CD4-positive, alpha-beta T cell (primary cell): ENCODE measurements around the gene SPRED2. TPM values are rescaled to one million over a fixed set of nuclear protein-coding genes. Genes with fewer than 3 reads are reported as not detected.
A peak's percentile ranks its signal among the peaks of the same experiment; 100 is the strongest.

Experiments
- ATAC-seq: fragments of 200-7000 bp; cut with Tn5 transposase; one replicate; pipeline ENCODE4 v1.10.0; 2022; ENCODE audit warnings: mild to moderate bottlenecking; ENCODE audit not compliant: poor library complexity
- CTCF ChIA-PET: fragments of 350-600 bp; sonication (Branson Sonifier 250); formaldehyde crosslinking; loops from one replicate; lab custom pipeline; 2021; ENCODE audit warnings: antibody characterized with exemption, inconsistent platforms; lab: Charles Lee
- POLR2A ChIA-PET: fragments of 350-600 bp; sonication (Branson Sonifier 250); formaldehyde crosslinking; loops from one replicate; lab custom pipeline; 2021; ENCODE audit warnings: antibody characterized with exemption, inconsistent platforms; lab: Charles Lee
- DNase-seq, 14 experiments: peaks; one replicate each; pipeline ENCODE4 v3.0.0-alpha.2; 2013 to 2020; ENCODE audit warnings: mixed read lengths in 2 of 14
- H3K27ac ChIP-seq, 2 donors: one replicate each; pipeline versions ENCODE4 v1.5.1 to v1.7.0; 2013; ENCODE audit warnings: low read length in 2 of 2, low read depth in 1 of 2, mild to moderate bottlenecking in 1 of 2
- H3K27me3 ChIP-seq, 2 experiments: 1 replicate in 1 of 2; 2 replicates in 1 of 2; pipeline versions ENCODE4 v1.6.1 to v1.7.0; 2013; ENCODE audit warnings: low read length in 2 of 2, control low read depth in 1 of 2, mild to moderate bottlenecking in 1 of 2, moderate library complexity in 1 of 2; ENCODE audit not compliant: insufficient read depth in 2 of 2, control insufficient read depth in 1 of 2
- H3K36me3 ChIP-seq: one replicate; pipeline ENCODE4 v1.6.1; 2013; ENCODE audit warnings: low read length, control low read depth; ENCODE audit not compliant: insufficient read depth
- H3K4me1 ChIP-seq: one replicate; pipeline ENCODE4 v1.6.1; 2013; ENCODE audit warnings: low read length, control low read depth; ENCODE audit not compliant: insufficient read depth
- H3K4me3 ChIP-seq: one replicate; pipeline ENCODE4 v1.5.1; 2013; ENCODE audit warnings: mild to moderate bottlenecking, low read length, moderate library complexity
- H3K9me3 ChIP-seq, 2 experiments: 1 replicate in 1 of 2; 2 replicates in 1 of 2; pipeline versions ENCODE4 v1.6.1 to v1.7.0; 2013; ENCODE audit warnings: low read length in 2 of 2, mild to moderate bottlenecking in 2 of 2, control low read depth in 1 of 2, moderate library complexity in 1 of 2; ENCODE audit not compliant: control insufficient read depth in 1 of 2, insufficient read depth in 1 of 2
- H3K27ac Mint-ChIP-seq: one replicate; pipeline ENCODE4 v1.8.0; 2020; ENCODE audit warnings: mixed read lengths
- H3K27me3 Mint-ChIP-seq: one replicate; pipeline ENCODE4 v1.8.0; 2021; ENCODE audit warnings: mixed read lengths
- H3K36me3 Mint-ChIP-seq: one replicate; pipeline ENCODE4 v1.8.0; 2021; ENCODE audit warnings: low read depth, mixed read lengths
- H3K4me1 Mint-ChIP-seq: one replicate; pipeline ENCODE4 v1.8.0; 2021; ENCODE audit warnings: low read depth, mixed read lengths
- H3K4me3 Mint-ChIP-seq: one replicate; pipeline ENCODE4 v1.8.0; 2020; ENCODE audit warnings: mild to moderate bottlenecking, mixed read lengths
- H3K9me3 Mint-ChIP-seq: one replicate; pipeline ENCODE4 v1.8.0; 2020; ENCODE audit warnings: mixed read lengths
- intact Hi-C, 2 experiments: fragments of 100-400 bp; cut with DNase I in 1 of 2; cut with micrococcal nuclease in 1 of 2; formaldehyde crosslinking; loops; one replicate each; pipeline versions ENCODE4 v1.15.1 to v1.9.0; 2023 to 2025; cut with DNase I, micrococcal nuclease
- total RNA-seq, 174 experiments: library from RNA in 2 of 174; stranded (reverse) in 2 of 174; gene quantifications; one replicate each; pipeline ENCODE4 v1.2.3 and lab custom pipeline; 2021 to 2026
- TF ChIP-seq, protein P1 (sequence below): fragments of 200-600 bp; IDR thresholded peaks from one replicate; pipeline ENCODE4 v1.8.0; 2022; ENCODE audit warnings: antibody characterized with exemption, mild to moderate bottlenecking

SPRED2 gene
- total RNA-seq, 2 experiments from 2014 or later = 2.5 to 2.8 TPM

DNA sequence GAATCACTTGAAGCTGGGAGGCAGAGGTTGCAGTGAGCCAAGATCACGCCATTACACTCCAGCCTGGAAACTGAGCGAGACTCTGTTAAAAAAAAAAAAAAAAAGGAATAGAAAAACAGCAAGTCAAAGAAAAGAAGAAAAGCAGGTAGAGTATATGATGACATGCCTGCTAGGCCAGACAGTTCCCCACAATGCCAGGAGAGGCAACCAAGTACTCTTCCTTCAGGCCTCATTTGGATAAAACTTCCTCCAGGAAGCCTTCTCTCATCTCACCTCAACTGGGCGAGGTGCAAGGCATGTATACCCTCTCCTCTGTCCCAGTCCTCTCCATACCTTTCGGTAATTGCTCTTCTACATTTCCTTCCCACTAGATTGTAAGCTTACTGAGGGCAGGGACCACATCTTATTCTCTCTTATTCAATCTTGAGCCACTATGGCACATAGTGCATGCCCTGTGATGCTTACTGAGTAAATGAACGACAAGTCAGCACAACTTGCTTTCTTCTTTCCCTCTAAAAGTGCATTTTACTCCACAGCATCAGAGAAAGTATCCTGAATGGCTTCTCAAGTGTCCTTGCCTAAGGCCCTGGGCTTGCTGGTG is 10.1 kb upstream of the SPRED2 start:
- Histone ChIP-seq H3K27me3 (peaks cover 8 to 14% of the 10 kb centered on the region in 2 experiments), H3K4me1 (no peaks in the 10 kb centered on the region), H3K4me3 (no peak overlapping the region), H3K36me3 (no peaks in the 10 kb centered on the region), H3K9me3 (no peaks in the 10 kb centered on the region), H3K27ac (no peak overlapping the region)
- H3K4me1 Mint-ChIP-seq = no peaks in the 10 kb centered on the region
- peaks cover 21% of the 10 kb centered on the region for H3K27me3 Mint-ChIP-seq
- H3K9me3 Mint-ChIP-seq = no peaks in the 10 kb centered on the region
- ATAC-seq (no peak), DNase-seq (no peak)
- POLR2A ChIA-PET = no interaction called here
- CTCF ChIA-PET = no interaction called here
- TF ChIP-seq, protein P1, sequence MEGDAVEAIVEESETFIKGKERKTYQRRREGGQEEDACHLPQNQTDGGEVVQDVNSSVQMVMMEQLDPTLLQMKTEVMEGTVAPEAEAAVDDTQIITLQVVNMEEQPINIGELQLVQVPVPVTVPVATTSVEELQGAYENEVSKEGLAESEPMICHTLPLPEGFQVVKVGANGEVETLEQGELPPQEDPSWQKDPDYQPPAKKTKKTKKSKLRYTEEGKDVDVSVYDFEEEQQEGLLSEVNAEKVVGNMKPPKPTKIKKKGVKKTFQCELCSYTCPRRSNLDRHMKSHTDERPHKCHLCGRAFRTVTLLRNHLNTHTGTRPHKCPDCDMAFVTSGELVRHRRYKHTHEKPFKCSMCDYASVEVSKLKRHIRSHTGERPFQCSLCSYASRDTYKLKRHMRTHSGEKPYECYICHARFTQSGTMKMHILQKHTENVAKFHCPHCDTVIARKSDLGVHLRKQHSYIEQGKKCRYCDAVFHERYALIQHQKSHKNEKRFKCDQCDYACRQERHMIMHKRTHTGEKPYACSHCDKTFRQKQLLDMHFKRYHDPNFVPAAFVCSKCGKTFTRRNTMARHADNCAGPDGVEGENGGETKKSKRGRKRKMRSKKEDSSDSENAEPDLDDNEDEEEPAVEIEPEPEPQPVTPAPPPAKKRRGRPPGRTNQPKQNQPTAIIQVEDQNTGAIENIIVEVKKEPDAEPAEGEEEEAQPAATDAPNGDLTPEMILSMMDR = no peak
- intact Hi-C loops = no loop called here
- H3K36me3 Mint-ChIP-seq = no peaks in the 10 kb centered on the region
- H3K27ac Mint-ChIP-seq = no peak overlapping the region
- H3K4me3 Mint-ChIP-seq = no peak overlapping the region

DNA sequence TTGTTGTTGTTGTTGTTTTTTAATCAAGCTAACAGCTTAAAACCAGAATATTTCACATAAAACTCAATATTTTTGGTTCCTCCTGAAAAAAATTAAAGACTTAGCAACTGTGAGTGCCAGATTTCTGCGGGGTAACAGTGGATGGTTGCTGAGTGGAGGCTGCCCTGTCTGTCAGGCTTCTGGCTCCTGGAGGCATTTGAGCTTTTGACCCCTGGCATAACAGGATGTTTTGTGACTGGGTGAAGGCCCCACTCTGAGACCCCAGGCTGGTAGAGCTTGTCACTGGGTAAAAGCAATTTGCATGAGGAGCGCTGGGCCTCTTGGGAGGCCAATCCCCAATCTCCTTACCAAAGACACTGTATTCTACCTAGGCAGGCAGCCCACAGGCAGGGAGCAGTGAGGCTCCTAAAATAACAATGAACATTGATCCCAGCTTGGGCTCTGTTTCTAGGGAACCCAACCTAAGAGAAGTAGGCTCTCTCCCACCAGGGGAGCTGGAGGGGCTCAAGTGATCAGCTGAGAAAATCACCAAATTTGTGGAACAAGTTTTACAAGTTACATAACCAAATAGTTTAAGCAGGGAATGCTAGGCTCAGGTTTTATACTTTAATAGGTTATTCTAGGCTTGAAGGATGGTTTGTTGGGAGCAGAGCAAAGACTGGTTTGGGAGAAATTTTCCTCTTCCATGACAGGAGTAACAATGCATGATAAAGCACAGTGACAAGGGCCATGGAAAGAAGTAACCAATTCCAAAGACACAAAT is 5.9 kb upstream of the SPRED2 start:
- H3K36me3 ChIP-seq = no peaks in the 10 kb centered on the region
- TF ChIP-seq, protein P1 = no peak
- CTCF ChIA-PET = no interaction called here
- H3K4me3 ChIP-seq = no peak overlapping the region
- ATAC-seq (no peak), DNase-seq (no peak)
- H3K4me1 ChIP-seq = peaks cover 24% of the 10 kb centered on the region
- intact Hi-C loops = loop anchor here in 1 of 2 experiments (10.0 kb wide), 2 partner anchors 214 to 1594 kb away; partner anchors contain the start of genes ACTR2 and UGP2
- peaks cover 33 to 48% of the 10 kb centered on the region in 2 experiments for H3K27me3 ChIP-seq
- no peak overlapping the region for H3K27ac ChIP-seq
- POLR2A ChIA-PET = no interaction called here
- no peak overlapping the region for H3K27ac Mint-ChIP-seq
- peaks cover 58% of the 10 kb centered on the region for H3K27me3 Mint-ChIP-seq
- peak overlapping the region; percentile 16 for H3K4me3 Mint-ChIP-seq
- H3K9me3 Mint-ChIP-seq = no peaks in the 10 kb centered on the region
- no peaks in the 10 kb centered on the region for H3K36me3 Mint-ChIP-seq
- H3K9me3 ChIP-seq = no peaks in the 10 kb centered on the region
- peaks cover 16% of the 10 kb centered on the region for H3K4me1 Mint-ChIP-seq

DNA sequence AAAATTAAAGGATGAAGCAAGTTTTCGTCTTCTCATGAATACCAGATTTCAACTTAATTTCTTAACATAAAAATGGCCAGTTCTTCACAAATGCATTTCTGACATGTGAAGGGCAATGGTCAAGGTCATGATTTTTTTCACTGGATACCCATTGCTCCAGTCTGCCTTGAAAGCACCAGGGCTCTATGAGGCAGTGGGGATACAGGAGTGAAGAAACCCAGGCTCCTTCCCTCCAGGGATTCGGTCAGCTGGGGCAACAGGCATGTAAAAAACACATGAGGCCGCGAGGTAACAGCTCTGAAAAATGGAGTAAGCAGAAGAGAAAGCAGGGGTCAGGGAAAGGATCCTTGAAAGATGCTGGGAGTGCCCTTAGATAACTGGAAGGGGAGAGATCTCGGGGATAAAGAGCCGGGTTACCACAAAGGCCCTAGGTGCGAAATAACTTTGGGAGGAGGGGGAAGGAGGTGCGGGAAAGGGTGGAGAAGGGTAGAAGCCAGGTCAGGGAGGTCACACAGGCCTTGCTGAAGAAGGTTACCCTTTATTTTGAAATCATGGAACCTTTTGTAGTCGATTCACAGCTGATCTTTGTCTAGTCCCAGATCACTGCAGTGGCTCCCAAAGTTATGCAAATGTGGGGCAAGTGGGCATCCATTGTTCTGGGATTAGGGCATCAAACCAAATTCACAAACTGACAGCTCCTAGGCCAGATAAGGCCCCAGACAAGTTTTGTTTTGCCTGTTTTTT is 5.2 kb upstream of the SPRED2 start:
- no peak overlapping the region for H3K4me3 ChIP-seq
- H3K4me1 ChIP-seq = peaks cover 31% of the 10 kb centered on the region
- H3K27ac Mint-ChIP-seq = no peak overlapping the region
- H3K27ac ChIP-seq = no peak overlapping the region
- peaks cover 5% of the 10 kb centered on the region for H3K36me3 Mint-ChIP-seq
- CTCF ChIA-PET = interaction anchor here (0.8 kb wide), 1 partner anchor 45 kb away, joined by 3 read pairs; no protein-coding TSS in a partner anchor
- no peaks in the 10 kb centered on the region for H3K9me3 ChIP-seq
- TF ChIP-seq, protein P1 = no peak
- no peaks in the 10 kb centered on the region for H3K9me3 Mint-ChIP-seq
- H3K4me3 Mint-ChIP-seq = peak overlapping the region; percentile 90
- no peaks in the 10 kb centered on the region for H3K36me3 ChIP-seq
- peaks cover 20% of the 10 kb centered on the region for H3K4me1 Mint-ChIP-seq
- POLR2A ChIA-PET = interaction anchor here (1.1 to 1.4 kb wide), 2 partner anchors 11 to 210 kb away, joined by 3 to 4 read pairs; partner anchors contain the start of gene ACTR2
- H3K27me3 ChIP-seq = peaks cover 33 to 48% of the 10 kb centered on the region in 2 experiments
- peaks cover 65% of the 10 kb centered on the region for H3K27me3 Mint-ChIP-seq
- intact Hi-C loops = loop anchor here (2.0 to 10.0 kb wide), 3 partner anchors 137 to 1593 kb away; partner anchors contain the start of genes ACTR2 (in 1 of the 2) and UGP2 (in 1 of the 2)
- no peak for DNase-seq
- no peak for ATAC-seq
